ENCODE results near the gene PPP2R3B. TPM values are rescaled to one million over a fixed set of nuclear protein-coding genes. Genes with fewer than 3 reads are reported as not detected.

The PPP2R3B gene
- polyA plus RNA-seq, 4 donors, result 19.7 to 36.5 (median 28.3) TPM

DNA sequence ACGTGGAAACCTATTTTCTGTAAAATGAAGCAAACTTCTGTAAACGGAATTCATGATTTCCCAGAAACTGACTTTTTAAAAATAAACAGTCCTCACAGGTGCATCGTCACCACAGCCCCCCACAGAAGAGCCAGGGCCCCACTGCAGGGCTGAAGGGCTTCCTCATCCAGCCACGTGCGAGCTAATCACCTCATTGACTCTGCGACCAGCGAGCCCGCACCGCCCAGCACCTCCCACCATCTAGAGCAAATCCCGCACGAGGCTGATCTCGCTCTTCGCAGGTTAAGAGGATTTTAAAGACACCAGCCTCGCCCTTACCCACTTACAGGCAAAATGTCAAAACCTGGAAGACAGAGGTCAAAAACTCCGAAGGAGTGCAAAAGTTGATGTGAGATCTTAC, 14.8 kb downstream of the PPP2R3B start:
- no peak for DNase-seq (ENCODE audit: low read depth in 4 of 4, low spot score in 2 of 4)

- DNase-seq (ENCODE audit: low read depth in 4 of 4, low spot score in 2 of 4), result no peak
Observed at GRCh38 chrX:370963-371745, 15.6 kb downstream of the PPP2R3B start.

- no peak for DNase-seq (ENCODE audit: low read depth in 4 of 4, low spot score in 2 of 4)
Observed at GRCh38 chrX:370244-370962, 16.3 kb downstream of the PPP2R3B start.

GRCh38 chrX:369563-370101, 17.1 kb downstream of the PPP2R3B start:
- DNase-seq (ENCODE audit: low read depth in 4 of 4, low spot score in 2 of 4), result no peak

DNA sequence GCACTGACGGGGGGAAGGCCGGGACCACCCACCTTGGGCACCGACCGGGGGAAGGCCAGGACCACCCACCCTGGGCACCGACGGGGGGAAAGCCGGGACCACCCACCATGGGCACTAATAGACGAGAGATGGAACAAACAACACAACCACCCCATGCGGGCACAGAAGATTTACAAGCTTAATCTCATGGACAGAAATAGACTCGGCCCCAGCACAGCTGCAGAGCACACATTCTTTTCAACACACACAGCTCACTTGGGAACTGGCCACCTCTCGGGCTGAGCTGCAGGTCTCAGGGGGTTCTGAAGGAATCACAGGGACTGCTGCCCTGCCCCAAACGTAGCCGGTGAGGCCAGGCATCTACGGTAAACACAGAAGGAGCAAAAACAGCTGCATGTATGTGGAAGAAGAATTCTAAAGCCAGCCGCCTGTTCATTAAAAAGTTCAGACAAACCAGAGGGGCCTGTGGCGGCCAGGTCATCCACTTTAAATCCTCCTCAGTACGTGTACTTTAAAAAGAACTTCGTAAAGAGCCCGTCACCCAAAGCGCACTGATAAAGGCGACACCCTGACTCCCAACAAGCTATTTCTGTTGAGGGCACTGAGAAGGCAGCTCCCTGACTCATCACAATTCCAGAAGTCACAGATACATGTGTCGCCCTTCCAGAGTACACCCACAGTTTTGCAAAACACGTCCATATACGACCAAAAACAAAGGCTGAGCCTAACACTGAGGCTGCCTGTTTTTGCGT, 17.7 kb downstream of the PPP2R3B start:
- DNase-seq (ENCODE audit: low read depth in 4 of 4, low spot score in 2 of 4), result no peak

GRCh38 chrX:367866-368265, 18.8 kb downstream of the PPP2R3B start:
- no peak for DNase-seq (ENCODE audit: low read depth in 4 of 4, low spot score in 2 of 4)

GRCh38 chrX:367349-367748, 19.4 kb downstream of the PPP2R3B start:
- no peak for DNase-seq (ENCODE audit: low read depth in 4 of 4, low spot score in 2 of 4)

DNA sequence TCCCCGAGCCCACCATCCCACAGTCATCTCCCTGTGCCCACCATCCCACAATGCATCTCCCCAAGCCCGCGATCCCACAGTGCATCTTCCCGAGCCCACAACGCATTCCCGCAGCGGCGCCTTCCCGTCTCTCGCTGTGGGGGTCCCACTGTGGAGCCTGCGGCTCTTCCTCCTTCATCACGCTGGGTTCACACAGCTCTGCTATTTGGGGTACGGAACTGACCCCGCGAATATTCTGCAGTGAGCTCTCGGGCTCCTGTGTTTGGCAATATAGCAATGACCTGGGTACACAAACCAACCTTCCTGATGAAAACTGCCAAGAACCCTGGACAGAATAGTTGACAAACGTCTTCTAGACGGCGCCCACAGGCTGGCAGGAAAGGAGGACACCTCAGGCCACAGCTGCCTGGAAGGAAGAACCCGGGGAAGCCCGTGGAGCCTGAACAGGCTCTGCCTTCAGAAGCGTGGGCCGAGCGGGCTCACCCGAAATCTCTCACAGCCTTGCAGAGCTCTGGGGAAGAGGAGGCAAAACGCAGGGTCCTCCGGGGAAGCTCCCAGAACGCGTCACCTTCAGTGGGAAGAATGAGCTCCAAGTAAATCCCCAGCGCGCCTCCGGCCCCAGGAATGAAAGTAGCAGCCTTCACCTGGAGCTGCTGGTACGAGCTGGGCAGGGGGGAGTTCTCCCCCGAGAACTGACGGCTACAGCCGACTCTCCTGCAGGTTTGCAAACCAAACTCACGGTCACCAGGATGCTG, 22.9 kb downstream of the PPP2R3B start:
- no peak for DNase-seq (ENCODE audit: low read depth in 4 of 4, low spot score in 2 of 4)

GRCh38 chrX:362937-363620, 23.6 kb downstream of the PPP2R3B start:
- DNase-seq (ENCODE audit: low read depth in 4 of 4, low spot score in 2 of 4), result no peak

GRCh38 chrX:362351-362750, 24.4 kb downstream of the PPP2R3B start:
- DNase-seq (ENCODE audit: low read depth in 4 of 4, low spot score in 2 of 4), result no peak

DNA sequence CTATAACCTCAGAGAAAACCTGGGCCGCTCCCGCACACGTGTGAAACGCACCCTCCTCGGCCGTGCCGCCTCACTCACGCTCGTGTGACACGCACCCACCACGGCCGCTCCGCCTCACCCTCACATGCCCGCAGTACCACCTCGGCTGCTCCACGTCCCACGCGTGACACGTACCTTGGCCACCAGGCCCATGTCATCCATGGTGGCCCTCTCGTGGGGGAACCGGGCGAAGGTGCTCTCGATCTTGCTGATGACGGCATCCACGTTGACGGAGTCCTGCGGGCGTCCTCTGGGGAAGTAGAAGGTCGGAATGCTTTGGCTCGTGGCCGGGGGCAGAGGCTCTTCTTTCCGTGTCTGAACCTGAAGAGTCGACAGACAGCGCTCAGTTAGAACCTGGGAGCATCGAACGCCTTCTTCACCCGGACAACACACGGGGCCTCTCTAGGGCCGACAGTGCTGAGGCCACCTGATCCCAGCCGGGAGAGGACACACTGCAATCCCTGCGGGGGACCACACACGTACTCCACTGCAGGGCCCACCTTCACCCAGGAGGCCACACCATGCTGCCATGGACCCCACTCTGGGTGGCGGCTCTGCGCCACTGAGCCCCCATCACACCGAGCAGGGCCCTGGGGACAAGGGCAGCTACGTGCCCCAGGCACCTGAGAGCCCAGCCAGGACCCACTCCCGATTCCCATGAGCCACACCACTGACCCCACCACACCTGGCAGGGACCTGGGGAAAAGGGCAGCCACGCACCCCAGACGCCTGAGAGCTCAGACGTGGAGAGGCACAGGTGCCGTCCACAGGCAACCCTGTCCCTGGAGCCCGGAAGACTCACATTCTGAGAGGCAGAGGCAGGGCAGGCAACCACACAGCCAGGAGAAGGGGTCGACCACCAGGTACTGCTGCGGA, 25.2 kb downstream of the PPP2R3B start:
- no peak for DNase-seq (ENCODE audit: low read depth in 4 of 4, low spot score in 2 of 4)

DNA sequence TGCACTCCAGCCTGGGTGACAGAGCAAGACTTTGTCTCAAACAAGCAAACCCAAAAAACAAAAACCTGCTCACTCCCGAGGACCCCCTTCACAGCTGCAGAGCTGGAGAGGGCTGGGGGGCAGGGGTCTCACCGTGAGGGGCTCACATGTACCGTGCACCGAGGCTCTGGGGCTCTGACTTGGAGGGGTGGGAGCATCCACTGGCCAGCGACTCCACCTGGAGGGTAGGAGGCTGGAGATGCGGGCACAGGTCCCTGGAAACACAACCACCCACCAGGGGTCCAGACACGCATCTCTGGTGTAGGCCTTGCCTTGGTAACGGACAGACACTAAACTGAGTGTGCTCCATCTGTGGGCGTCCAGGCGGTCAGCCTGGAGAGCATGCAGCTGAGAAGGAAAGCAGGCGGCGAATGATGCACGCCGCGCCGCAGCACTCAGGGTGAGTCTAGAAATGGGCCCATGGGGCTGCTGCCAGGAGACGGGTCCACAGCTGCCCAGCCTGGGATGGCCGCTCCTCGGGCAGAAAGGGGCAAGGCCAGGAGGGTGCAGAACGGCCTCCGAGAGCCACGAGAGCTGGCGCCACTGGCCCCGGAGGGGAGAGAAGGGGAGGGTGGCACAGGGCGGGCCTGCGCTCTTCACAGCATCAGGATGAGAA, 26.1 kb downstream of the PPP2R3B start:
- DNase-seq (ENCODE audit: low read depth in 4 of 4, low spot score in 2 of 4), result no peak

DNA sequence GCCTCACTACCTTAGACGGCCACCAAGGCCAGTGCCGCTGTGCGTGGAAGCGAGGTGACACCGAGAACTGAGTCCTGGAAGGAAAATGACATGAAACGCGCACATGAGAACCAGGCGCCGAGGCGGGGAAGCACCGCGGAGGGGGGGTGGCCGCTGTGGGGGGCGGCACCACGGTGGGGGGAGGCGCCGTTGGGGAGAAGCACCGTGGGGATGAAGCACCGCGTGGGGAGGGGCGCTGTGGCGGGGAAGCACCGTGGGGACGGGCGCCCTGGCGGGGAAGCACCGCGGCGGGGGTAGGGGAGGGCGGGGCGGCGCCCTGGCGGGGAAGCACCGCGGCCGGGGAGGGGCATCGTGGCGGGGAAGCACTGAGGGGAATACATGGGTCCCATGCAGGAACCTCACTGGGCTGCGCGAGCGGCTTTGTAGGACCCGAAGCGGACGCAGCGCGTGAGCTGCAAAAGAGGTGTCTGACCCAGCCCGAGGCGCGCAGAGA, 28.0 kb downstream of the PPP2R3B start:
- DNase-seq (ENCODE audit: low read depth in 4 of 4, low spot score in 2 of 4), result no peak

GRCh38 chrX:357693-358471, 28.8 kb downstream of the PPP2R3B start:
- no peak for DNase-seq (ENCODE audit: low read depth in 4 of 4, low spot score in 2 of 4)

DNA sequence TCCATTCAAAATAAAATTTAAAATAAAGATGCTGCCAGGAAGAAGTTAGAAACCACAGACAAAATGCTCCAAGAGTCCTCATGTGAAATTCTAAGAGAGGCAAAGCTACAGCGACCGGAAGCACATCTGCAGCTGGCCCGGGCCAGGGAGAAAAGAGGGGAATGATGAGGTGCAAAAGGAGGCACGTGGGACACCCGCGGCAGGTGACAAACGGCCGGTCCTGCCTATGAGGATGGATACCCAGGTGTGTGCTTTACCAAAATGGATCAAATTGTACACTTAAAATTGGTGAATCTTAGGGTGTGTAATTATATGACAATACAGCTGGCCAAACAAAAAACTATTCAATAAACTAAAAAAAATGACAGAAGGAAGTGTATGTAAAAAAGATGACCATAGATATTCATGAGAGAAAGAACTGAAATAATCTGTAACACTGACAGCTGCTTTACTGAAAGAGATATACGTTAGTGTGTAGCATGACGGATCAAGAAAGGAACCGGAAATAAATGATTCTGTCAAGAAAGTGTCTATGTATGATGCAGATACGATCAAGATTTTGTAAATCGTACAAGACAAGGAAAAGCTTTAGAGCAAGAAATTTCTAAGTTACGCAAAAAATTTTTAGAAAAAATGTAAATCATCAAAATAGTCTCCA, 29.5 kb downstream of the PPP2R3B start:
- no peak for DNase-seq (ENCODE audit: low read depth in 4 of 4, low spot score in 2 of 4)

GRCh38 chrX:356385-357034, 30.2 kb downstream of the PPP2R3B start:
- DNase-seq (ENCODE audit: low read depth in 4 of 4, low spot score in 2 of 4), result no peak

All from left renal cortex interstitium (tissue), 4 donors.